GM19035 (cell line): ENCODE measurements around the gene EEF2KMT.

Experiments
- ATAC-seq: cut with Tn5 transposase; IDR thresholded peaks from one replicate; pipeline ENCODE4 v1.9.1; 2021; ENCODE audit not compliant: unreplicated experiment

The EEF2KMT gene

DNA sequence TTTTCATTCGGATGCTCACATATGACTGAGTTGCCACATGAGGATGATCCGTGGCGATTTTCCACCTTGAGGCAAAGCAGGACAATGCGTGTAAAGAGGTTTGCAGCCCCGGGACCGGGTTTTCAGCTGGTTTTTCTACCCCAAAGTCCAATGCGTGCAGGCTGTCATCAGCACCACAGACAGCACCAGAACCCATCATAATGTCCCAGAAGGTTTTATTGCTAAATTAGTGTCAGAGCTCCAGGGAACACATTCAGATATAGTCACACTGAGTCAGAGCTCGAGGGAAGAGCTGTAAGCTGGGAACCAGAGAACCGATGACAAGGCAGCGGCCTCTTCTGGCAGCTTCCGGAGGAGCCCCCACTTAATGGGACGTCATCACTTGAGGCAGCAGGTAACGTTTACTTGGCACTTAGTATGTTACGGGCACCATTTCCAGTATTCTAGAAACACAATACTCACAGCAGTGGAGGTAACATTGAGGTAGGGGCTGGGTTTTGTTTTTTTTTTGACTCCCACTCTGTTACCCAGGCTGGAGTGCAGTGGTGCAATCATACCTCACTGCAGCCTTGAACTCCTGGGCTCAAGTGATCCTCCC is 54.9 kb downstream of the EEF2KMT start:
- no peak for ATAC-seq

DNA sequence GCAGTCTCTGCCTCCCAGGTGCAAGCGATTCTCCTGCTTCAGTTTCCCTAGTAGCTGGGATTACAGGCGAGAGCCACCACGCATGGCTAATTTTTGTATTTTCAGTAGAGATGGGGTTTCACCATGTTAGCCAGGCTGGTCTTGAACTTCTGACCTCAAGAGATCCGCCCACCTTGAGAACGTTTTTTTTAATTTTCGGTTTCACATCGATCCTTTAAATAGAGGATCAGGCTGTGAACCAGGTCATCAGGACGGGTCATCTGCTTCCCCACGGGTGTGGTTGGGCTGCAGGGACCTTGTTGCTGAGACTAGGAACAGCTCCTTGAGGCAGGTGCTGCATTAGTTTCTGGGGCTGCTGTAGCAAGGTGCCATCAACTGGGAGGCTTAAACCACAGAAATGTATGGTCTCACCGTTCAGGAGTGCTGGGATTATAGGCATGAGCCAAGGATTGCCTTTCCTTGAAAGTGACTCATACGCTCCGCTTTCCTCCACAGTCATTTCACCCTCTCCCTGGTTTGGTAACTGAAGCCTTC is 55.9 kb downstream of the EEF2KMT start:
- ATAC-seq, result peak; percentile 67

DNA sequence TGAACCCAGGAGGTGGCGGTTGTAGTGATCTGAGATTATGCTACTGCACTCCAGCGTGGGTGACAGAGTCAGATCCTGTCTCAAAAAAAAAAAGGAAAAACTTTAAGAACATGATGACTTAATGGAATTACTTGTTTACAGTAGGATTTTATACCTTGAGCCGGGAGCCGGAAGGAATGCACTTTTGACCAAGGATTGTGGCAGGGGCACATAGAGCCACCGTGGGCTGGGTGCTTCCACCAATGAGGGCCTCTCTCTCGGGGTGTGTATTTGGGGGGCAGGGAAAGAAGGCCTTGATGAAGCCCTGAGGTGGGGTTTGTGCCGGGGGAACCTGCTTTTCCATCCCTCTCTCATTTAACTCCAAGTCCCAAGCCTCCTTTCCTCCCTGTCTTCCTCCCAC is 57.1 kb downstream of the EEF2KMT start:
- ATAC-seq, result no peak

DNA sequence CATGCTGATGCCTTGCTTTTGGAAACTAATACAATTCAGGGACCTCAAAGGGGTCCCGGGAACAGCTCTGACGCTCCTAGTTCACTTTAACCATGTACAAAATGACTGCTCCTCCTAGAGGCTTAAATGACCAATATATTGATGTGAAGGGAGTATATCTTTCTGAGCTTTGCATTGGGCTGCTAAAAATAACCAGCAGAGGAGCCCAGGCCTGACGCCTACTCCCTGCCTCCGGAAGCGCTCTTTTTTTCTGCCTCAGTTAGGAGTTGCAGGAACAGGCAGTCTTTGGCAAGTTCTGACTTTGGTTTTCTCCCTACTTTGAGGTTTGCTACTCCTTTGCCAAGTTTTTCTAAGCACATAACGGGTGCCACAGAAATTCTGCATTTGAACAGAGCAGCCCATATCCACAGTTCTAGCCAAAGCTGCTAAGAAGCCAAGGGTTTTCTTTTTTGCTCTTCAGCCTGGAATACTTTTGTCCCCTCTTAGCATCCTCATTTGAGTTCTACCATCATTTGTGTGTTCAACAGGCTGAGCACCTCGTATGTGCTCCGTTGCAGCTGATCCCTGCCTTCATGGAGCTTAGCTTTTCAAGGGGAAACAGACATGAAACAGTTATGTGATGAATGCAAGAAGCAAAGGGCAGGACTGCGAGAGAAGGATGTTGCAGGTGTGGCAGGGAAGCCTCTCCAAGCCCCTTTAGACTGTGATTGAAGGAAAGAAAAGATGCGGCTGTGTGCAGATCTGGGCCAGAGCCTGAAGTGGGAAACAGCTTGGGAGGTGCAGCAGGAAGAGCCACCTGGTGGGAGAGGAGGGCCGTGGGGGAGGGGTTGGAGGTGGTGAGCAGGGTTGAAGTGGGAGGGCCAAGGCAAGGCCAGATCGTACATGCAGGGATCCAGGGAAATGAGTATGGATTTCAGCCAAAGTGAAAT is 61.1 kb downstream of the EEF2KMT start:
- ATAC-seq, result no peak

DNA sequence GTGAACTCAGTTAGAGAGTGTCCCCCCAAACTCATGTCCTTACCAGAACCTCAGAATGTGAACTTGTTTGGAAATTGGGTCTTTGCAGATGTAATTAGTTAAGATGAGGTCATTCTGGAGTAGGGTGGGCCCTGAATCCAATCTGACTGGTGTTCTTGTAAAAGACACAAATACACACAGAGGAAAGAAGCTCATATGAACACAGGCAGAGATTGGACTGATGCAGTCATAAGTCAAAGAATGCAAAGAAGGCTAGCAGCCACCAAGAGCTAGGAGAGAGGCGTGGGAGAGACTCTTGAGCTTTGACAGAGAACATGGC is 61.7 kb downstream of the EEF2KMT start:
- ATAC-seq, result no peak
